HG03097 (cell line): Measurements from ENCODE around the gene CBX3.
"Not testable (repeated sequence)": the region's sequence is repeated elsewhere in the genome, so short reads cannot be mapped to it uniquely, and the experiment has no call there.

Source experiments
- ATAC-seq: cut with Tn5 transposase; IDR thresholded peaks from one replicate; pipeline ENCODE4 v1.9.1; 2021; ENCODE audit not compliant: unreplicated experiment, low FRiP score

CBX3 gene

DNA sequence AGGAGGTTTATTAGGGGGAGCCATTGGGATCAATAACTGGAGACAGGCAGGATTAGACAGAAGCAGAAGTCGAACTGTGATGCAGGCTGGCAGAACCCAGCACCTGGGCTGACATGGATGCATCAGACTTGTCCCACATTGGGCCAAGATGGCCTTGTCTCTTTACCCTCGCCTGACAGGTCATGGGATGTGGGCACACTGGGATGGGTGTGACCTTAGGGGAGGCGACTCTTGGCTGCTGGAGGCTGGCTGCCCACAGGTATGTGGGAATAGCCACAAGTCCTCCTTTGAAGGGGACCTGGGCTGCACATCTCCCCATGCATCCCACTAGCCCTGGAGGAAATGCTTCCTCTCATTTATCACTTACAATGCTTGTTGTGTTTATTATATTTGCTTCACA lies 32.3 kb upstream of the CBX3 start:
- no peak for ATAC-seq

DNA sequence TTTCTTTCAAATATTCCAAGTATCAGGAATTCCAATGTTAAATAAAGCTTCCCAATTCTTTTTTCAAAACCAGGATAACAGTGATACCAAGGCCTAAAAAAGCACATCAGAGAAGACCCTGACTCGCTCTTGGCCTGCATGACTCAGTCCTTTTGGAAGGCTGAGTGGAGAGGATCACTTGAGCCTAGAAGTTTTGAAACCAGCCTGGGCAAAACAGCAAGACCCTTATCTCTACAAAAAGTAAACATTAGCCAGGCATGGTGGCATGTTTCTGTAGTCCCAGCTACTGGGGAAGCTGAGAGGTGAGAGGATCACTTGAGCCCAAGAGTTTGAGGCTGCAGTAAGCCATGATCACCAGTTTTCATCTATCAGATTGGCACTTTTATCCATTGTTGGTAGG lies 30.9 kb upstream of the CBX3 start:
- no peak for ATAC-seq

DNA sequence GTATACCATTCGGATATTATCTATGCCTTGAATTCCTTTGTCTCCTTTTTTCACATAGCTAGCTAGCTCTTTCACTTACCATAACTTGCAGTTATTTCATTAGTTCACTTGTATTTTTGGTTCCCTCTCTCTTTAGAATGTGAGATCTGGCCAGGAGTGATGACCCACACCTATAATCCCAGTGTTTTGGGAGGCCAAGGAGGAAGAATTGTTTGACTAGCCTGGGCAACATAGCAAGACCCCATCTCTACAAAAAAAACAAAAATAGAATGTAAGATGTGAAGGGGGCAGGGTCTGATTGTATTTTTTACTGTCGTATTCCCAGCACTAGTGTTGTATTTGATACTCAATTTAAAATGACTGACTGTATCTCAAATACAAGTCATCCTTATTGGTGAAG lies 29.9 kb upstream of the CBX3 start:
- ATAC-seq = no peak

DNA sequence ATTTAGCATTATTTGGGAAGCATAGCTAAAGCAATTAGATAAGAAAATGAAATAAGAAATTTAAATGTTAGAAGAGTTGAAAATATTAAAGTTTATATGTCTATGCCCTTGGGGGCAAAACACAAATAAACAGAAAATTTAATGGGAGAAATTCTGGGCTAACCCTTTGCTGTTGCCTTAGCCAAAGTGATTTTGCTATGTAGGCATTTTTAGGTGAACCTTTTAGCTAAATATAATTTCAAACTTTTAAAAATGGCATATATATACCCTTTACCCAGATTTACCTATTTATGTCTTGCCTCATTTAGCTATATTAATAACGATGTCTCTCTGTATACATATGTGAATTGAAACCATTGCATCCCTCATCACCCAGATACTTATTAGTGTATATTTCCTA lies 29.5 kb upstream of the CBX3 start:
- no peak for ATAC-seq

DNA sequence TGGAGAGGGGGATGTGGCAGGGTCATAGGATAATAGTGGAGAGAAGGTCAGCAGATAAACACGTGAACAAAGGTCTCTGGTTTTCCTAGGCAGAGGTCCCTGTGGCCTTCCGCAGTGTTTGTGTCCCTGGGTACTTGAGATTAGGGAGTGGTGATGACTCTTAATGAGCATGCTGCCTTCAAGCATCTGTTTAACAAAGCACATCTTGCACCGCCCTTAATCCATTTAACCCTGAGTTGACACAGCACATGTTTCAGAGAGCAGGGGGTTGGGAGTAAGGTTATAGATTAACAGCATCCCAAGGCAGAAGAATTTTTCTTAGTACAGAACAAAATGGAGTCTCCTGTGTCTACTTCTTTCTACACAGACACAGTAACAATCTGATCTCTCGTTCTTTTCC lies 25.6 kb upstream of the CBX3 start:
- ATAC-seq = not testable (repeated sequence)

DNA sequence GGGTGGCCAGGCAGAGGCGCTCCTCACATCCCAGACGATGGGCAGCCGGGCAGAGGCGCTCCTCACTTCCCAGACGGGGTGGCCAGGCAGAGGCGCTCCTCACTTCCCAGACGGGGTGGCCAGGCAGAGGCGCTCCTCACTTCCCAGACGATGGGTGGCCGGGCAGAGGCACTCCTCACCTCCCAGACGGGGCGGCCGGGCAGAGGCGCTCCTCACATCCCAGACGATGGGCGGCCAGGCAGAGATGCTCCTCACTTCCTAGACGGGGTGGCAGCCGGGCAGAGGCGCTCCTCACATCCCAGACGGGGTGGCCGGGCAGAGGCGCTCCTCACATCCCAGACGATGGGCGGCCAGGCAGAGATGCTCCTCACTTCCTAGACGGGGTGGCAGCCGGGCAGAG lies 24.8 kb upstream of the CBX3 start:
- ATAC-seq = not testable (repeated sequence)

DNA sequence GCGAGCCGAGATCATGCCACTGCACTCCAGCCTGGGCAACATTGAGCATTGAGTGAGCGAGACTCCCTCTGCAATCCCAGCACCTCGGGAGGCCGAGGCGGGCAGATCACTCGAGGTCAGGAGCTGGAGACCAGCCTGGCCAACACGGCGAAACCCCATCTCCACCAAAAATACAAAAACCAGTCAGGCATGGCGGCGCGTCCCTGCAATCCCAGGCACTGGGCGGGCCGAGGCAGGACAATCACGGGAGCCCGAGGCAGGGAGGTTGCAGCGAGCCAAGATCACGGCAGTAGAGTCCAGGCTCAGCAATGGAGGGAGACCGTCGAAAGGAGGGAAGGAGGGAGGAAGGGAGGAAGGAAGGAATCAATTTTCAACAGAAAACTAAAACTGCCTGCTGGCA lies 24.3 kb upstream of the CBX3 start:
- not testable (repeated sequence) for ATAC-seq

DNA sequence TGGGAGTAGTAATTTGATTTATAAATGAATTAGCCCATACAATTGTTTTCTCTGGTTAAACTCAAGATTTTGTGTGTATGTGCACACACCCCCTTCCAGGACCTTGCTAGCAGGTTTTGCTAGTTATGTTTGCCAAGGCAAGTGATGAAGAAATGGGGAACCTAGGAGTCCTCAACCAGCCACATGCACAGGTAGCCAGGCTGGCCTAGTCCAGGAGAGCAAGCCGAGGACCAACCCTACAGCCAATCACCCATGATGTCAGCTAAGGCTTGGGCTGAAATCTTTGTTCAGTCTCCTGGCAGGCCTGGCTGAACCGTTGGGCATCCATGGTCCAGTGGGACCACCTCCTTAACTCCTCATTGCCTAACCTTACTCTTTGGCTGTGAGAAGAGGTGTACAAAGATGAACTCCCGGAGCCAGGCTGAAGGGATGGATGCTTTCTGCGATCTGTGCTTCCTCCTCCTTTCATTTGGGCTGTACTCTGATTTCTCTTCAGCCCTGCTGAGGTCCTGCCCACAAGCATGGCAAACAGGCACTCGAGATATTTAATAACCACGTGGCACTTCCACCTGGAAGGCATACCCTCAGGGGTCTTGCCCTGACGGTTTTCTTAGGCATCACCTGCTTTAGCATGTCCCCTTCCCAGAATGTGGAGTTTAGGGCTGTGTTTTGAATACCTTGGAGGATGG lies 23.1 kb upstream of the CBX3 start:
- ATAC-seq = no peak

DNA sequence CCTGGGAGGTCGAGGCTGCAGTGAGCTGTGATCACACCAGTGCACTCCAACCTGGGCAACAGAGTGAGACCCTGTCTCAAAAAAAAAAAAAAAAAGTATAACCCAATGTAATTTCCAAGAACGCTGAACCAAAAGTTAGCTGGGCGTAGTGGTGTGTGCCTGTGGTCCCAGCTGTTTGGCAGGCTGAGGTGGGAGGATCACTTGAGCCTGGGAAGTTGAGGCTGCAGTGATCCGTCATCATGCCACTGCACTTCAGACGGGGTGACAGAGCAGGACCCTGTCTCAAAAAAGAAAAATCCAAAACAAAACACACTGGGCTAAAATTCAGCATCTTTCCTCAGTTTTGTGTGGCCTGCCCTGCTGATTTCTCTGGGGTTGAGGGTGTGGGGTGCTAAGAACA lies 22.1 kb upstream of the CBX3 start:
- no peak for ATAC-seq

DNA sequence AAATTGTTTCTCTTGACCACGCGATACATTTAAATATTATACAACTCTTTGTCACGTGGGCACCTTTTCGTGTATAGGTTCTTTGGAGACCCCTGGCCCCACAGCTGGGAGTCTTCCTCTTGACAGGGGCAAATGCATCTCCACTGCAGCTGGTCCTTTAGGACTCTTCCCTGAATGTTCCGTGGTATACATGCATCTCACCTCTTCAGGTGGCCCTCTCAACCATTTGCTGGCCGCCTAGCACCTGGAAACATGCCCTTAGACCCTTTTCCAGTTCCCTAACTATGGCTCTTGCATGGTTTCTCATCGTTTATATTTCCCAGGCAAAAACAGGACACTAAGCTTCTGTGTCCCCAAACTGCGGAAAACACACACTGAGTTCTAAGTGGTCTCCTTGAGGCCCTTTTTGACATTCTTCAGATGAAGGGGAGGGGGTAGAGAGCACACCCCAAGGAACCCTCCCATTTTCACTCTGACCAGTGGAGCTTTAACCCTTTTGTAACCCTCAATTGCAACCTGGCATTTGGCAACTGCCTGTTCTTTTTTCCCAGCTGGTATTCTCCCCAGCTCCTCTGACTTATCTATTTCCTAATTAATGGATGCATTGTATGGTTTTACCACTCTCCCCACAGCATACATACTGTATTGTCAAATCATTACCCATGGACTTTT lies 21.6 kb upstream of the CBX3 start:
- ATAC-seq = no peak

DNA sequence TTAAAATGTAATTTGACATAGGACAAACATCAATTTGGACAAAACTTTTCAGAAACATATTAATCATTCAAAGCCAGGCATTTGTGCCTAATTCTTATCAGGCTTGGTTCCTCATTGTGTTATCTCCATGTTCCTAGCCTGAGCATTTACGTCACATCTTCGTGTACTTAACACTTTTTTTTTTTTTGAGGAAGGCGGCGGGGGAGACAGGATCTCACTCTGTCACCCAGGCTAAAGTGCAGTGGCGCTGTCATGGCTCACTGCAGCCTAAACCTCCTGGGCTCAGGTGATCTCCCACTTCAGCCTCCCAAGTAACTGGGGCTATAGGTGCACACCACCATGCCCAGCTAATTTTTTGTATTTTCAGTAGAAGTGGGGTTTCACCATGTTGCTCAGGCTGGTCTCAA lies 20.8 kb upstream of the CBX3 start:
- no peak for ATAC-seq

DNA sequence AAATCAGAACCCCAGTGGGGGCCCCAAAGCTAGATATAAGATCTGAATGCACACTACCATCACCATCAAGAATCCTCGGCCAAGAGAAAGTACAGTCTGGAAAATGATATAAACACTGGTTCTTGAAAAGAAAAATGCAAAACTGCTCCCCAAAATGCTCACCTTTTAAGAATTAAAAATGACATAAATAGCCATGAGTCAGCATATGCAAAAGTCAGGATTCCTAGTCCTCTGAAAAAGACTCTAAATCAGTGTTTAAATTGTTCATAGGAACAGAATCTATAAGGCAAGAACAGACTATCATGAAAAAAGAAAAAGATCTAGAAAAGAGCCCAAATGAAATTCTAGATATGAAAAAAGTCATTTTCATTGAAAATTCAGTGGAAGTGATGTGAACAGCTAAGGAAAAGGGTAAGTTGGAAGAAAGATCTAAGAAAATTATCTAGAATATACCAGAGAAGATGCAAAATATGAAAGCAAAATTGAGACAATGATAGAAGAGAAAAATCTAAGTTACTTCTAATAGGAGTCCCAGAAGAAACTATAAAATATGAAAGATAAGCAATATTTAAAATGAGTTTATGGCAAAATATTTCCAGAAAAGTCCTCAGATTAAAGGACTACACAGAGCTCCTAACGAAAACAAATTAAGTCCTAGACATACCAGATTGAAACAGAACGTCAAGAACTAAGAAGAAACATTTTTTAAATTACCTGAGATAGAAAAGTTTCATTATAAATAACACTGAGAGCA lies 19.9 kb upstream of the CBX3 start:
- no peak for ATAC-seq

DNA sequence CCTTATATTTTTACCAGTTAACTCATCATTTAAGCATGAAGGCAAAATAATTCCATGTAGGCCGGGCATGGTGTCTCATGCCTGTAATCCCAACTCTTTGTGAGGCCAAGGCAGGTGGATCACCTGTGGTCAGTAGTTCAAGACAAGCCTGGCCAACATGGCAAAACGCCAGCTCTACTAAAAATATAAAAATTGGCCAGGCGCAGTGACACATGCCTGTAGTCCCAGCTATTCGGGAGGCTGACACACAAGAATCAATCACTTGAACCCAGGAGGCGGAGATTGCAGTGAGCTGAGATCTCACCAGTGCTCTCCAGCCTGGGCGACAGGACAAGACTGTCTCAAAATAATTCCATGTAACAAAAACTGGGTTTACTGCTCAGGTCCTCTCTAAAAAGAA lies 19.3 kb upstream of the CBX3 start:
- no peak for ATAC-seq

DNA sequence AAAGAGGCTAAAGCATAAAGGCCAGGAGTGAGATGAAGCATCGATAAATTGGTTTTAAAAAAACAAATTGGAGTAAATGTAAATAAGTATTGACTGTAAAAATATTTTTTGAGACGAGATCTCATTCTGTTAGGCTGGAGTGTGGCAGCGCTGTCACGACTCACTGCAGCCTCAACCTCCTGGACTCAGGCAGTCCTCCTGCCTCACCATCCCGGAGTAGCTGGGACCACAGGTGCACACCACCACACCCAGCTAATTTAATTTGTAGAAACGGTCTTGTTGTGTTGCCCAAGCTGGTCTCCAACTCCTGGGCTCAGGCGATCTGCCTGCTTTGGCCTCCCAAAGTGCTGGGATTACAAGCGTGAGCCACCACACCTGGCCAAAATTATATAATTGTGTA lies 18.8 kb upstream of the CBX3 start:
- no peak for ATAC-seq

DNA sequence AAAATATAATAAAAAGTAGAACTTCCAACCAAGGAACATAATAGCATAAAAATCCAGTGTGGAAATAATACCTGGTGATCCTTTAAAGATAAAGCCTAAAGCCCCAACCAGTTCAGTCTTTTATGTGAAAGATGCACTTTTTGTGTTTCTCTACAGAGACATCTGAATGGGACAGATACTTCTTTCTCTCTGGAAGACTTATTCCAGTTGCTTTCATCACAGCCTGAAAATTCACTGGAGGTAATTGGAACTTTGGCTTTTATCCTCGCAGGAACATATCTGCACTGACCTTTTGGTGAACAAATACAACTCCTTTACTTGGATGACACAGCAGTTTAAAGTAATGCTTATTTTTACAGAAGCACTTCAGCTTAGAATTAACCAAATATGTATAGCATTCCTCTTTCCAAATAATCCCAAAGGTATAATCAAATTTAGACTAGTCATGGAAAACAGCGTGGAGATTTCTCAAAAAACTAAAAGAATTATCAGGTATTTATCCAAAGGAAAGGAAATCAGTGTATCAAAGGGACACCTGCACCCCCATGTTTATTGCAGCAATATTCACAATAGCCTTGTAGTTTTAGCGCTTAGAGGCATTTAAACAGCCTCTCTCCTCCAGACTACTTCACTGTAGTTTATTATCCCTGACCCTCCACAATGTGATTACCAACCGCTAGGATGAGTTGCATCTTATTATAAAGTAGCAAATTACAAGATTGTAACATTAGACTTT lies 17.8 kb upstream of the CBX3 start:
- no peak for ATAC-seq

DNA sequence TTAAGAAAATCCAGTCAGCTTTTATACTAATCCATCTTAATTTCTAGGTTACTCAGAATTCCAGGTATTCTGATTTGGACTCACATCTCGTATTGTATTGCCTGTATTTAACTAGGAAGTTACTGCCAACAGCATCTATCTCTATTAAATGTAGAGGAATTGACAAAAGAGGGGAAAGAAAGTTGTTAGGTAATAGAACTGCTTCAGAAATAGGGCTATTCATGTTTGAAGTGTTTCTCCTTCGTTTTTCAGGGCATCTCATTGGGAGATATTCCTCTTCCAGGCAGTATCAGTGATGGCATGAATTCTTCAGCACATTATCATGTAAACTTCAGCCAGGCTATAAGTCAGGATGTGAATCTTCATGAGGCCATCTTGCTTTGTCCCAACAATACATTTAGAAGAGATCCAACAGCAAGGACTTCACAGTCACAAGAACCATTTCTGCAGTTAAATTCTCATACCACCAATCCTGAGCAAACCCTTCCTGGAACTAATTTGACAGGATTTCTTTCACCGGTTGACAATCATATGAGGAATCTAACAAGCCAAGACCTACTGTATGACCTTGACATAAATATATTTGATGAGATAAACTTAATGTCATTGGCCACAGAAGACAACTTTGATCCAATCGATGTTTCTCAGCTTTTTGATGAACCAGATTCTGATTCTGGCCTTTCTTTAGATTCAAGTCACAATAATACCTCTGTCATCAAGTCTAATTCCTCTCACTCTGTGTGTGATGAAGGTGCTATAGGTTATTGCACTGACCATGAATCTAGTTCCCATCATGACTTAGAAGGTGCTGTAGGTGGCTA lies 17.1 kb upstream of the CBX3 start:
- not testable (repeated sequence) for ATAC-seq

DNA sequence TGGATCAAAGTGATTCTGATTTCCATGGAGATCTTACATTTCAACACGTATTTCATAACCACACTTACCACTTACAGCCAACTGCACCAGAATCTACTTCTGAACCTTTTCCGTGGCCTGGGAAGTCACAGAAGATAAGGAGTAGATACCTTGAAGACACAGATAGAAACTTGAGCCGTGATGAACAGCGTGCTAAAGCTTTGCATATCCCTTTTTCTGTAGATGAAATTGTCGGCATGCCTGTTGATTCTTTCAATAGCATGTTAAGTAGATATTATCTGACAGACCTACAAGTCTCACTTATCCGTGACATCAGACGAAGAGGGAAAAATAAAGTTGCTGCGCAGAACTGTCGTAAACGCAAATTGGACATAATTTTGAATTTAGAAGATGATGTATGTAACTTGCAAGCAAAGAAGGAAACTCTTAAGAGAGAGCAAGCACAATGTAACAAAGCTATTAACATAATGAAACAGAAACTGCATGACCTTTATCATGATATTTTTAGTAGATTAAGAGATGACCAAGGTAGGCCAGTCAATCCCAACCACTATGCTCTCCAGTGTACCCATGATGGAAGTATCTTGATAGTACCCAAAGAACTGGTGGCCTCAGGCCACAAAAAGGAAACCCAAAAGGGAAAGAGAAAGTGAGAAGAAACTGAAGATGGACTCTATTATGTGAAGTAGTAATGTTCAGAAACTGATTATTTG lies 16.3 kb upstream of the CBX3 start:
- ATAC-seq = no peak

DNA sequence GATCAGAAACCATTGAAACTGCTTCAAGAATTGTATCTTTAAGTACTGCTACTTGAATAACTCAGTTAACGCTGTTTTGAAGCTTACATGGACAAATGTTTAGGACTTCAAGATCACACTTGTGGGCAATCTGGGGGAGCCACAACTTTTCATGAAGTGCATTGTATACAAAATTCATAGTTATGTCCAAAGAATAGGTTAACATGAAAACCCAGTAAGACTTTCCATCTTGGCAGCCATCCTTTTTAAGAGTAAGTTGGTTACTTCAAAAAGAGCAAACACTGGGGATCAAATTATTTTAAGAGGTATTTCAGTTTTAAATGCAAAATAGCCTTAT lies 15.7 kb upstream of the CBX3 start:
- no peak for ATAC-seq

DNA sequence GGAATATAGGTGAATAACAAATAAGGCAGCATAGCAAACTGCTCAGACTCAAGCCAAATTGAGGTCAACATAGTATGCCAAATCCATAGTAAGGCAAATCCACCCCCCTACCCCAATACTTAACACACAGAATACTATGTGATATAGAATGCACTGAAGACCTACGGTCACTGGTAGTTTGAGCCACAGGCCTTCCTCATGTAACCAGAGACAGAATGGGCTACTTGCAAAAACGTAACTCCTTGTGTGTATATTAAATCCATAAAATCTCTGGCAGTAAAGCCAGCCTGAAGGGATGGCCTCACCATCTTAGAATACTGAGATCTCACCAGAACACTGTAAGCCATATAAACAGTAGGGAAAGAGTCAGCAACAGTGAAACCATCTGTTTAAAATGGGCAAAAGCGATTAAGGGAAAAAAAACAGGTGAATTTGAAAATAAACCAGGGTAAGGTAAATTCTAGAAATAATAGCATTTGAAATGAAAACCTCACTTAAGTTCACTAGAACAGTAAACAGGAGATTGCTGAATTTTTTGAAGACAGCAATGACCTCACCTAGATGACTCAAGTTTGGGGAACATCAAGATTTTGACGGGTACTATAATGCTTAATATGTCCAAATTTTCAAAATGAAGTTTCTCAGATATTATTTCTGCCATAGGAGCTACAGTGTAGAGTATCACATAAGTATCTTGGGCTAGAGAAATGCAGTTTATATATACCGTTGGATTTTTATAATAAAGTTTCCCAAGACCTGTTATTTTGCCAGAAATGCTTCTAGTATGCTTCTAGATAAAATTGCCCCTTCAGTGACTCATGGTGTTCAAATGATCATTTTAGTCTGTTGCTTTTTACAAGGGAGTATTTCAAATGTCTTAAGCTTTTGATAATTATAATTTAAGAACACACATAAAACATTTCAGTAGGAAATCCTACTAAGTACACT lies 14.9 kb upstream of the CBX3 start:
- no peak for ATAC-seq
